Caco-2 (cell line): Measurements from ENCODE around the gene KCNC1. TPM values are rescaled to one million over a fixed set of nuclear protein-coding genes. Genes with fewer than 3 reads are reported as not detected.
A peak's percentile ranks its signal among the peaks of the same experiment; 100 is the strongest.

Experiments
- BruUV-seq: library from RNA; stranded (reverse); fragments of 400-500 nt; replicated peaks from 2 replicates; lab custom pipeline; 2021; lab: Mats Ljungman, UMichigan
- CTCF ChIA-PET: fragments of 300-600 bp; sonication (Branson Sonifier 250); formaldehyde crosslinking; loops from one replicate; lab custom pipeline; 2022; ENCODE audit warnings: antibody characterized with exemption; lab: Charles Lee
- POLR2A ChIA-PET: fragments of 300-600 bp; sonication (Branson Sonifier 250); formaldehyde crosslinking; loops from one replicate; lab custom pipeline; 2022; ENCODE audit warnings: antibody characterized with exemption; lab: Charles Lee
- DNase-seq, 2 experiments: peaks; one replicate each; pipeline versions ENCODE4 v3.0.0 to v3.0.0-alpha.2; 2020 to 2022
- H3K27me3 ChIP-seq: replicated peaks from 2 replicates; pipeline ENCODE4 v1.6.0; 2011; ENCODE audit warnings: low read length; ENCODE audit not compliant: control insufficient read depth, insufficient read depth
- H3K36me3 ChIP-seq: 2 replicates; pipeline ENCODE4 v1.5.1; 2011; ENCODE audit warnings: low read length; ENCODE audit not compliant: control insufficient read depth, insufficient read depth
- H3K4me1 ChIP-seq: fragments of 250-450 bp; sonication (Bioruptor Pico); 2 replicates; pipeline ENCODE4 v1.5.1; 2020; ENCODE audit warnings: mild to moderate bottlenecking
- H3K4me3 ChIP-seq: 2 replicates; pipeline ENCODE4 v1.5.1; 2011; ENCODE audit warnings: low read depth, mild to moderate bottlenecking, control low read depth, low read length
- H3K9me3 ChIP-seq: fragments of 250-450 bp; sonication (Bioruptor Pico); 2 replicates; pipeline ENCODE4 v1.5.1; 2020; ENCODE audit warnings: mild to moderate bottlenecking, moderate library complexity
- H3K27ac Mint-ChIP-seq: one replicate; pipeline ENCODE4 v1.8.0; 2022; ENCODE audit warnings: mixed read lengths; ENCODE audit not compliant: unreplicated experiment
- H3K27me3 Mint-ChIP-seq: one replicate; pipeline ENCODE4 v1.8.0; 2022; ENCODE audit warnings: mixed read lengths; ENCODE audit not compliant: insufficient read depth, unreplicated experiment
- H3K36me3 Mint-ChIP-seq: one replicate; pipeline ENCODE4 v1.8.0; 2022; ENCODE audit warnings: mild to moderate bottlenecking, mixed read lengths; ENCODE audit not compliant: insufficient read depth, unreplicated experiment
- H3K4me1 Mint-ChIP-seq: one replicate; pipeline ENCODE4 v1.8.0; 2022; ENCODE audit warnings: low read depth, mixed read lengths; ENCODE audit not compliant: unreplicated experiment
- H3K4me3 Mint-ChIP-seq: one replicate; pipeline ENCODE4 v1.8.0; 2022; ENCODE audit warnings: mild to moderate bottlenecking, moderate library complexity, mixed read lengths; ENCODE audit not compliant: unreplicated experiment
- H3K9me3 Mint-ChIP-seq: one replicate; pipeline ENCODE4 v1.8.0; 2022; ENCODE audit warnings: mixed read lengths; ENCODE audit not compliant: unreplicated experiment
- intact Hi-C: fragments of 100-400 bp; cut with micrococcal nuclease; formaldehyde crosslinking; loops from one replicate; pipeline ENCODE4 v1.10.0; 2022; ENCODE audit not compliant: unreplicated experiment
- total RNA-seq: library from RNA; stranded (reverse); gene quantifications from 2 replicates; pipeline ENCODE4 v1.2.3, GENCODE V29; 2022
- TF ChIP-seq, protein P1 (sequence below), 2 experiments: fragments of 200-600 bp in 1 of 2; IDR thresholded peaks; 1 replicate in 1 of 2; 2 replicates in 1 of 2; pipeline versions ENCODE4 v1.5.1 to v1.8.0; 2011 to 2022; ENCODE audit warnings: antibody characterized with exemption in 1 of 2, control low read depth in 1 of 2, inconsistent platforms in 1 of 2, low read depth in 1 of 2, low read length in 1 of 2, mild to moderate bottlenecking in 1 of 2, moderate library complexity in 1 of 2; ENCODE audit not compliant: insufficient read depth in 1 of 2, severe bottlenecking in 1 of 2, unreplicated experiment in 1 of 2

Gene KCNC1
- total RNA-seq, 1 experiment from 2014 or later, result 0.07 TPM

DNA sequence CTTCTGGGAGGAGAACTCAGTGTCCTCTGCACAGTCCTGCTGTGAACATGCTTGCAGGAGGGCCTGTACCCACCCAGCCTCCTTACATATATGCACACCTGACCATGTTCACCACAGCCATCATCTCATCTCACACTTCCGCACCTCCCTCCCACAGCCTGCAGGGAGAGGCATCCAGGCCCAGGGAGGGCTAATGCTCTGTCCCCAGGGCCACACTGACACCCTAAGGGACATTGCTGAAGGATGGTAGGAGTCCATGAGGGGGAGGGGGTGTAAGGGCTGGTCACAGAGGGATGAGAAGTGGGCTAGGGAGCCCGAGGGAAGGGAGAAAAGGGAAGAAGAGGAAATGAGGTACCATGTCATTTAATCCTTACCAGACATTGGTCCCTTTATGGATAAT is 4.4 kb upstream of the KCNC1 start:
- Histone ChIP-seq H3K27me3 (no peaks in the 10 kb centered on the region; the same call in none of the 2 replicates), H3K36me3 (no peaks in the 10 kb centered on the region), H3K4me1 (peaks cover 10% of the 10 kb centered on the region; the same call in 1 of the 2 replicates), H3K4me3 (no peak overlapping the region), H3K9me3 (no peaks in the 10 kb centered on the region)
- no TSS peak for BruUV-seq
- DNase-seq, result no peak
- Mint-ChIP-seq H3K27ac (no peak overlapping the region), H3K36me3 (no peaks in the 10 kb centered on the region), H3K4me3 (no peak overlapping the region), H3K9me3 (no peaks in the 10 kb centered on the region), H3K4me1 (no peaks in the 10 kb centered on the region), H3K27me3 (peaks cover 21% of the 10 kb centered on the region)
- intact Hi-C loops, result loop anchor here (1.0 kb wide), 1 partner anchor 131 kb away; no protein-coding TSS in a partner anchor
- TF ChIP-seq, protein P1, sequence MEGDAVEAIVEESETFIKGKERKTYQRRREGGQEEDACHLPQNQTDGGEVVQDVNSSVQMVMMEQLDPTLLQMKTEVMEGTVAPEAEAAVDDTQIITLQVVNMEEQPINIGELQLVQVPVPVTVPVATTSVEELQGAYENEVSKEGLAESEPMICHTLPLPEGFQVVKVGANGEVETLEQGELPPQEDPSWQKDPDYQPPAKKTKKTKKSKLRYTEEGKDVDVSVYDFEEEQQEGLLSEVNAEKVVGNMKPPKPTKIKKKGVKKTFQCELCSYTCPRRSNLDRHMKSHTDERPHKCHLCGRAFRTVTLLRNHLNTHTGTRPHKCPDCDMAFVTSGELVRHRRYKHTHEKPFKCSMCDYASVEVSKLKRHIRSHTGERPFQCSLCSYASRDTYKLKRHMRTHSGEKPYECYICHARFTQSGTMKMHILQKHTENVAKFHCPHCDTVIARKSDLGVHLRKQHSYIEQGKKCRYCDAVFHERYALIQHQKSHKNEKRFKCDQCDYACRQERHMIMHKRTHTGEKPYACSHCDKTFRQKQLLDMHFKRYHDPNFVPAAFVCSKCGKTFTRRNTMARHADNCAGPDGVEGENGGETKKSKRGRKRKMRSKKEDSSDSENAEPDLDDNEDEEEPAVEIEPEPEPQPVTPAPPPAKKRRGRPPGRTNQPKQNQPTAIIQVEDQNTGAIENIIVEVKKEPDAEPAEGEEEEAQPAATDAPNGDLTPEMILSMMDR (IDR thresholded peaks at IDR 0.05; ENCODE audit: insufficient read depth in 1 of 2, low read depth in 1 of 2, low read length in 1 of 2, severe bottlenecking in 1 of 2, unreplicated experiment in 1 of 2), result no peak
- CTCF ChIA-PET, result interaction anchor here (0.6 to 2.6 kb wide), 24 partner anchors 11 to 375 kb away, joined by 3 to 55 read pairs (median 8); no protein-coding TSS in a partner anchor
- POLR2A ChIA-PET, result no interaction called here

DNA sequence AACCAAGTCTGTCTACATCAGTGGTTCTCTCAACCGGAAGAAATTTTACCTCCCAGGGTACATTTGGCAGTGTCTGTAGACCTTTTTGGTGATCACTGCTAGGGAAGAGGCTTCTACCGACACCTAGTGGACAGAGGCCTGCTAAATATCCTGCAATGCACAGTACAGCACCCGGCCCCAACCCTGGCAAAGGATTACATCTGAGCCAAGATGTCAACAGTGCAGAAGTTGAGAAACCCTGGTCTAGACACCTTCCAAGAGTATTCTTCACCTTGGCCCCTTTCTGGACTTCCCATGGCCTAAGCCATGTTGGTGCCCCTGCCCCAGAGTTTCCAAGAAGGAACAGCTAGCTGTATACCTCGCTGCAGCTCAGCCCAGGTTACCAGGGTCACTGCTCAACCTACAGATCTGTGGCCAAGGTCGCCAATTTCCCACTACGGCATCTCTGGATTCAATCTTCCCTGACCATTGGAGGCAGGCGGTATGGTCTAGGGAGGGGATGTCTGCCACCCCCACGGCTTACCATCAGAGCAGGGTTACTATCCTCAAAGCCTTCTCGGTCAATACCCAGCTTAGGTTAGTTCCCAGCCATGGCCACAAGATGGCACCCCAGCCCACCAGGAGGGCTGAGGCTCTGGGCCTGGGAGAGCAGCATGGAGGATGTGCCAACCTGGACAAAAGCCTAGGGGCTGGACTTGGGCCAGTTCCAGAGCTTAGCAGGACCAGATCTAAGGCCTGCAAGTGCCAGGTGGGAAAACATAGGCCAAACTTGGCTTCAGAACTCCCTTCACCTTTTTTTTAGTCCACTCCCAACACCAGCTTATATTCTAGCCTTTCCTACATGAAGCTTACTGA is 3.7 kb upstream of the KCNC1 start:
- Histone ChIP-seq H3K4me1 (peaks cover 12% of the 10 kb centered on the region; the same call in 1 of the 2 replicates), H3K9me3 (no peaks in the 10 kb centered on the region), H3K27me3 (no peaks in the 10 kb centered on the region; the same call in 1 of the 2 replicates), H3K4me3 (no peak overlapping the region), H3K36me3 (no peaks in the 10 kb centered on the region)
- no peaks in the 10 kb centered on the region for H3K9me3 Mint-ChIP-seq
- H3K27ac Mint-ChIP-seq, result no peak overlapping the region
- intact Hi-C loops, result loop anchor here (1.0 kb wide), 4 partner anchors 115 to 248 kb away; no protein-coding TSS in a partner anchor
- H3K36me3 Mint-ChIP-seq, result no peaks in the 10 kb centered on the region
- BruUV-seq, result no TSS peak
- H3K27me3 Mint-ChIP-seq, result peaks cover 21% of the 10 kb centered on the region
- CTCF ChIA-PET, result interaction anchor here (0.5 to 2.6 kb wide), 43 partner anchors 10 to 481 kb away, joined by 3 to 55 read pairs (median 4); no protein-coding TSS in a partner anchor
- POLR2A ChIA-PET, result no interaction called here
- no peaks in the 10 kb centered on the region for H3K4me1 Mint-ChIP-seq
- TF ChIP-seq, protein P1 (IDR thresholded peaks at IDR 0.05; ENCODE audit: insufficient read depth in 1 of 2, low read depth in 1 of 2, low read length in 1 of 2, severe bottlenecking in 1 of 2, unreplicated experiment in 1 of 2), result peak; percentile 84 to 94
- DNase-seq, result peak; percentile 81 to 90
- no peak overlapping the region for H3K4me3 Mint-ChIP-seq

DNA sequence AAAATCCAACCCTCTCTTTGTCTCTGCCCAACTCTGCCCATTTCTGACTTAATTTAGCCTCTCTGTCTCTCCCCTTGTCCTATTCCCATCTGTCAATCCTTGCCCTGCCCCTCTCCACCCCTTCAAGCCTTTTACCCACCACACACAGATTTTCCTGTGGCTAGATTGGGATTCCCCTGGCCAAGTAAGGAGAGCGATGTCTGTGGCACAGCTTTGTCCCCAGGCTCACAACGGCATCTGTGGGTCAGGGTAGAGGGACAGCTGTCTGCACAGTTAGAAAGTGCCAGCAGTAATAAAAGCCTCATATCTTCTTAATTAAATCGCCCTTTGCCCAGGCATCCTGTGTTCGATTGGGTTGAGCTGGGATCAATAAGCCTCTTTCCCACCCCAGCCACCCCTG is 1.3 kb upstream of the KCNC1 start:
- Mint-ChIP-seq H3K36me3 (no peaks in the 10 kb centered on the region), H3K27me3 (peaks cover 18% of the 10 kb centered on the region), H3K27ac (no peak overlapping the region), H3K9me3 (no peaks in the 10 kb centered on the region), H3K4me3 (no peak overlapping the region), H3K4me1 (no peaks in the 10 kb centered on the region)
- intact Hi-C loops, result no loop called here
- ChIA-PET CTCF (interaction anchor here (0.5 to 0.6 kb wide), 2 partner anchors 53 to 65 kb away, joined by 3 to 4 read pairs; no protein-coding TSS in a partner anchor), POLR2A (no interaction called here)
- no TSS peak for BruUV-seq
- peak in 1 of 2 experiments; percentile 20 for DNase-seq
- Histone ChIP-seq H3K36me3 (no peaks in the 10 kb centered on the region), H3K27me3 (no peaks in the 10 kb centered on the region; the same call in 1 of the 2 replicates), H3K4me3 (no peak overlapping the region), H3K4me1 (peaks cover 12% of the 10 kb centered on the region; the same call in 1 of the 2 replicates), H3K9me3 (no peaks in the 10 kb centered on the region)
- TF ChIP-seq, protein P1 (IDR thresholded peaks at IDR 0.05; ENCODE audit: insufficient read depth in 1 of 2, low read depth in 1 of 2, low read length in 1 of 2, severe bottlenecking in 1 of 2, unreplicated experiment in 1 of 2), result no peak
